ENCODE measurements around the gene HAND2.
A peak's percentile ranks its signal among the peaks of the same experiment; 100 is the strongest.

HAND2 gene

DNA sequence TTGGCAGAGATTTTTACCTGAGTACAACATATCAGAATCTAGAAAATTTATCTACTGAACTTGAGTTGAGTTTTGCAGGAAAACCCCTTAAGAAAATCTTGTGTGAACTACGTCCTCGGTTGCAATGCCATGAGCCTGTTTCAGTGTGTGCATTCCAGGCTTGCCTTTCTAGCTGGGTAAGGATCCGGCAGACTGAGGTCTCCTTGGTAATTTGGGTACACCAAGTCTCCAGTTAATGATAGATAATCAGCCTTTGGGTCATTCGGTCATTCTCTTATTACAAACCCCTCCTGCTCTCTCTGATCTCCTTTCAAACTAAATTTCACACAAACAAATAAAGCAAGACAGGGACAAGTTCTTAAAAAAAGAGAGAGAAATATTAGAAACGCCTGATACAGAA lies 5.9 kb upstream of the HAND2 start:
- no peak for DNase-seq

DNA sequence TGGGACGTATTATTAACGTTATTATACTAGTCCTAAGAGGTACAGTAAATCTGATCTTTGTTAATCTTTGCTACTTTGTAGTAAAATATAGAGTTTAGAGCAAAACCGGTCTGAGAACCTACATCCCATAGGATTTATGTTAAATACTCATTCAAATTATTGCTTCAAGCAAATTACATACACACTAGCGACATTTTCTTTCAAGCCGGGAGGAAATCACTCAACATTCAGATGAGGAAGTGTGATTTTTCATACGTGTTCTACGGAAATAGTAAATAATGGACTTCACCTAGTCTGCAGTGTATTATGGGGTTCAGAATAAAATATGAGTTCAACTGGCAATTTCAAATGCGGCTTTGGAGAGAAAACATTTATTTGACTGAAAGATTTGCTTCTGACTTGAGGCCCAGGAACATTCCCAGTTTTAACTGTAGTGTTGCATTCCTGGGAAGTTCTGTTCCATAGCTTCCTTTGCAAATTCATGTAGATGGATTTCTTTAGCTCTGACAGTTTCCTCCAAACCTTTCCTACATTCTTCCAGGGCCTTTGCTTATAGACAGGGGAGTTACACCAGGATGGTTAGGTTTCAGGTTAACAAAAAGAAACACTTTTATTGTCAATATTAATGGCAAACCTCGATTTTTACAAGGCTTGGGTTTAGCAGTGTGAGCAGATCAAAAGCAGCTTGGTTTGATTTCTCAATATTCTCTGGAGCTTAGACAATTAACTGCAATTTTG lies 5.3 kb upstream of the HAND2 start:
- DNase-seq: no peak

DNA sequence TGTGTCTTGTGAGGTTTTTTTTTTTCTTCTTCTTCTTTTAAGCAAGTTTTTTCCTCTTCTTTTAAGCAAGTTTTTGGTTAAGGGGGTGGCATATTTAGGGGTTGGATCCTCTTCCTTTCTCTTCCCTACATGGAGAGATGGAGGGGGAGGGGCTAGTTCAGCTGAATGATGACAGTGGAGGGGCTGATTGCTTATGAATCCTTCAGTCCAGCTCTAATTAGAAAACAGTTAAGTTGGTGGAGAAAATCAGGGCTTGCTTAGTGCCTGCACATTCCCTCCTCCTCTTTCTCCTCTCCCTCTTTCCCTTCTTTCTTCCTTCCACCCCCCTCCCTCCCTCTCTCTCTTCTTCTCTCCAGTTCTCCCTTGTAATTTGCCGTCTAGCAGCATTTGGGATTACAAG lies 4.4 kb upstream of the HAND2 start:
- DNase-seq: no peak

DNA sequence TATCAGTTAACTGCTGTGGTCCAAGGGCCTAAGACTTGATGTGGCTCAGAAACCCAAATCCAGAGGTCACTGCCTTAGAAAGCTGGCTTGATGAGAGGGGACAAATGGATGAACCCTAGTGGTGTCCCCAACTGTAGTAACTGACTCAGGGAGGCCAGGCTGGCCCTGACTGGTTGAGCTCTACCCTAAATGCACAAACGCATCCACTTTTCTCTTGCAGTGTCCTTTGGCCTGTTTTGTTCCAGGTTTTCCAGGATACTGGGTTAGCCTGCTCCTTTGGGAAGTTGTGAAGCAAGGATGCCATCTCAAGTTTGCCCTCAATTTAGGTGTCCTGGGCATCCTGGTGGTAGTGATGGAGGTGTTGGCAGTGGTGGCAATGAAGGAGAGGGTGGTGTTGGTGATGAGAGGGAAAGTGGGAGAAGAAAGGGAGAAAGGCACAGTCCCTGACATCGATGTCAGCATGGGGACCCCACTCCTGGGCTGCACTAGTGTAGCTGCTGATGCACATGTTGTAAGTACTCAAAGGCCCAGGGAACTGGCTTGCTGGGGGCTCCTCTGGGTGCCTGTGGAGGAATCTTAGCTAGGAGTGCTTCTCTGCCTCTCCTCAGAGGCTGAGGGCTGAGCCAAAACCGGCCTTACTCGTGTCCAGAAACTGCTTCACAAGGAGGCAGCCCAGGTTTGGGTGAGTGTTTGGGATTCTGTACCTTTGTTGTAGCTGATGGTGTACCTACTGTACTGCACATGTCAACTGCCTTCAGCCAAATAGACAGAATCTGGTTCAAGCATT lies 2.9 kb upstream of the HAND2 start:
- no peak for DNase-seq

DNA sequence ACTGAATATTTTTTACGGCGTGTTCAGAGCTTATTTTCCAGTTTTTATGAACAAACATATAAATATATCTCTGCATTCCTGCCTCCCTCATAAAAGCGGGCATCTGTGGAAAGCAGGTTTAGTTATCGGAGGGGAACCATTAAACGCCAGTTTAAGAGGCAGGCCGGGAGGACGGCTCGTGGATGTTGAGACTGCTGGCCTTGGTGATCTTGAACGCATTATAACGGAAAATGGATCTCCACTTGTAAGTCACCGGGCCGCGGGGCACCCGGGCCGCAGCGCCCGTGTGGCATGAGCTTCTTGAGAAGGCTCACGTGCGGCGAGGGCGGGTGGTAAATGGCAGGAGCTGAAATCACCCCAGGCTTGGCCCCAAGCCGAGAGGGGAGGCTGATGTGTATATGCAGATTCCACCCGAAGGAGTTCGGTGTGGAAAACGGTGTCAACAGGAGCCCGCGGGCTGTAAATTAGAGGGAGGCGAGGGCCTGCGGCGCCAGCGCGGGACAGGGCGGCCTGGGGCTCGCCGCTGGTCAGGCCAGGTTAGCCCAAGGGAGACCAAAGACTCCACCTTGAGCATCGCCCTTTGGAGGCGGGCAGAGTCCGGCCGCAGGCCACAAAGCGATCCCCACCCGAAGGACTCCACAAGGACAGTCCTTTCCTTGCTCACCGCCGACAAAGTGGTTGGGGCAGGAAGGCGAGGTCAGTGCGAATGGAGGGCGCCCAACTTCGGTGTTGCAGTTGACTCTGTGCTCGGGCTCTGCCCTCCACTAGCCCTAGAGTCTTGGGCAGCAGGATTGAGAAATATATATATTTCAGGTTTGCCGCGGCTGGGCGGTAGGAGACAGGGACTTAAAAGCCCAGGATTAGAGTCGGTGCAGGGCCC lies 1.3 kb upstream of the HAND2 start:
- DNase-seq: peak; percentile 60

DNA sequence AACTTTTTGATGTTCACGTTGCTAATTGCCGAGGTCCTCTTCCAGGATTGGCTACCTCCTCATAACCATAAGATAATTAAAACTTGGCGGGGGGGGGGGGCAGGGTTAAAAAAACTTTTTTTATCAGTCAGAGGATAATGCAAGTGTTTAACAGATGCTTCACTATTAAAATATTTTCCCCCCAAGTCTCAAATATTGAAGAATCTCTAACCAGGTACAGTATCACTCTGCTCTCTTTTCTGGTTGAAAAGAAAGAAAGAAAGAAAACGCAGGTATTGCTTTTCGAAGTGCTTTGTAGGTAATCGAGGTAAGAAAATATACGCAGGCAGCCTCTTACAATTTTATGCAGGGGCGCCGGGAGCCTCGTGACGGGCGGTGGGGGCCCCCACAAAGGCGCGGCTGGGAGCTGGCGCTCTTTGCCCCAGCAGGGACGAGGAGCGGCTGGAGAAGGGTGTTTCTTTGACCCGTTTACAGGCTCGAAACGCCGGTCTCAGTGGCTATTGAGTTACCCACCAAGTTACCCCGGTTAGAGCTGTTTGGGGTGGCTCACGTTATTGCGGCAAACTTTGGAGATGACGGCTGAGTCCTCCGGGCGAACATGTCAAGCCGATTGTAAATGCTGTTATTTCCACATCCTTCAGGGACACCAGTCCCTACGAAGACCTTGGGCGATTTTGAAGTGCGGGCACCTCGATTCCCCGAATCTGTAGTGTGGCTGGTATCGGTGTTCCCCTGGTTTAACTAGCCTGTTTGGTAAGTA lies 477 bp upstream of the HAND2 start:
- peak; percentile 54 for DNase-seq

DNA sequence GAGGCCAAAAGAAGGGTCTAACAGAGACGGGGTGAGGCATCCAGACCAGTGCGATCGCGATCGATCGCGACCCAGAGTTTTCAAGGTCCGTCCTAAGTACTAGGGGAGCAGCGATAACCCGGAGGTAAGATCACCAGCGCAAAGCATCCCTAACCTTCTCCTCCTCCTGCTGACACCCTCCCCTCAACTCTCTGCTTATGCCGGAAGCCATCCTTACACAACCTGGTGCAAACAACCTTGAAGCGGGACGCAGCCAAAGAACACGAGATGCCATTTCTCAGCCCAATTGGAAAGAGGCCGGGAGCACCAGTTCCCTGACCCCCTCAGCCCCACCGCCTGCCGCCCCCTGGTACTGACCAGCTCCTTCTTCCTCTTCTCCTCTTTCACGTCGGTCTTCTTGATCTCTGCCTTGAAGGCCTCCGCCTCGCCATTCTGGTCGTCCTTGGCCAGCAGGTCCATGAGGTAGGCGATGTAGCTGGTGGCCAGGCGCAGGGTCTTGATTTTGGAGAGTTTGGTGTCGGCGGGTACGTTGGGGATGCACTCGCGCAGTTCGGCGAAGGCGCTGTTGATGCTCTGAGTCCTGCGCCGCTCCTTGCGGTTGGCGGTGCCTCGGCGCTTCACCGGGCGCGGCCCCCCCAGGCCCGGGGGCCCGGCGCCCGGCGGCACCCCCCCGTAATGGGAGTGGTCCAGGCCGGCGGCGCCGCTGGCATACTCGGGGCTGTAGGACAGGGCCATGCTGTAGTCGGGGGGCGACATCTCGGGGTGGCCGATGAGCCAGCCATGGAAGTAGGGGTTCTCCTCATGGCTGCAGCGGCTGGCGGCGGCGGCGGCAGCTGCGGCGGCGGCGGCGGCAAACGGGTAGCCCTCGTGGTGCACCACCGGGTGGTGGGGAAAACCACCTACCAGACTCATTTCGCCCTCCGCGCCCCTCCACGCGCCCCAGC lies 1.4 kb downstream of the HAND2 start:
- DNase-seq: peak; percentile 66

DNA sequence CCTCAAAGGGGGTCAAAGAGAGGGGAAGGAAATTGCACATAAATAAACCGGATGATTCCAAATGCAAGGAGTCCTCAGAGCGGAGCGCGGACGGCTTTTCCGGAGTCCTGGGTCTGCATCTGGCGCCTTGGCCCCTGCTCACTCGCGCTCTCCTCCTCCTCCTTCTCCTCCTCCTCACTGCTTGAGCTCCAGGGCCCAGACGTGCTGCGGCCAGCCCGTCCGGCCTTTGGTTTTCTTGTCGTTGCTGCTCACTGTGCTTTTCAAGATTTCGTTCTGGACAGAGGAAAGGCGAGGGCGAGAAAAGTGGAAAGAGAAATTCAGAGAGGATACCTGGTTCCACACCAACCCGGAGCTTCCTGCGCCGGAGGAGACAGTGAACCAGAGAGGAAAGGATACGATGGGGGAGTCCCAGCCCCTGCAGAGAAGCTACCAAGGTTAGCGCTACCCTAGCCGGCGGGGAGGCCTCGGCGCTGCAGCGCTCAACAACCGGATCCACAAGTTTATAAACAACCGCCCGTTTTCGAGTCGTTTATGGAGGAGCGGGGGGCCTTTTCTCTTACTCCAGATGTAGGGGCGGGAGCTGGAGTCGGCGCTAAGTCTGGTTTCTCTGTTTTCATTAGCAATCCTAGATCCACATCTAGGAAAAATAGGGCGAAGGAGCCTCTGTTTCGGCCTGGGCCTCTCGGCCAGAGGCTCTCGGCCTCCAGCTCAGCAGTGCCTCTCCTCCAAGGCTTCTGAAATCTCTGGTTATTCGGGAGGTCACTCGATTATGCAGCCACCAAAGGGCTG lies 2.7 kb downstream of the HAND2 start:
- peak; percentile 82 for DNase-seq

DNA sequence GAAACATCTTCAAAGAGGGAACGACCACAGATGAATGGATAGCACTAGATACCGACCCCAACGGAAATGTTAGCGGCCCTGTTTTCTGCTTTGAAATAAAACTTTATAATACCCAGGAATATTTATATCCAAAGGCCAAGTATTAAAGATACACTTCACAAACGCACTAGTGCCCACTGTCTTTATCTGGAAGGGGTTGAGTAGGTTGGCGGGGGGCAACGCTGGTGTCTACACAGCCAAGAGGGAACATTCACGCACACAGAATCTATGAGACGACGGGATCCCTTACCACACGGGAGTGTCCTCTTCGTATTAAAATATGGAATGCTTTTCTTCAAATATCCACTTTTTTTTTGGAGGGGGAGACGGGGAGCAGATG lies 3.3 kb downstream of the HAND2 start:
- no peak for DNase-seq

DNA sequence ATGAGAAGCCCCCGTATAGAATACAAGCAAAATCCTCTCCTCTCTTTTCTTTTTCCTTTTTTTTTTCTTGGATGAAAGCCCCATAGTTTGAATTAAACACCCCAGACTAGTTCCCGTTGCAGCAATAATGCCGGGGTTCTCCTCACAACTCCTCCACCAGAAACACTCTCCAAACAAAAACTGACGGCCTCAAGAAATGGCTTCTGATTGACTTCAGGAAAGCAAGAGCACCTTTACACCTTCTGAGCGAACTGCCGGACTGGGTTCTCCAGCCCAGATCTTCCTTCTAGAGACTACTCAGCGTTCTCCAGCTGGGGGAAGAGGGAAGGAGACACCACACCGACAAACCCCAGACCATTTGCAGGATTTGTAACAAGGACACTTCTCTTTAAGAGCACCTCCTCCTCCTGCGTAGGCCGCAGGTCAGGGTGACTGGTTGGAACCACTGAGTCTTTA lies 4.0 kb downstream of the HAND2 start:
- DNase-seq: peak; percentile 63

DNA sequence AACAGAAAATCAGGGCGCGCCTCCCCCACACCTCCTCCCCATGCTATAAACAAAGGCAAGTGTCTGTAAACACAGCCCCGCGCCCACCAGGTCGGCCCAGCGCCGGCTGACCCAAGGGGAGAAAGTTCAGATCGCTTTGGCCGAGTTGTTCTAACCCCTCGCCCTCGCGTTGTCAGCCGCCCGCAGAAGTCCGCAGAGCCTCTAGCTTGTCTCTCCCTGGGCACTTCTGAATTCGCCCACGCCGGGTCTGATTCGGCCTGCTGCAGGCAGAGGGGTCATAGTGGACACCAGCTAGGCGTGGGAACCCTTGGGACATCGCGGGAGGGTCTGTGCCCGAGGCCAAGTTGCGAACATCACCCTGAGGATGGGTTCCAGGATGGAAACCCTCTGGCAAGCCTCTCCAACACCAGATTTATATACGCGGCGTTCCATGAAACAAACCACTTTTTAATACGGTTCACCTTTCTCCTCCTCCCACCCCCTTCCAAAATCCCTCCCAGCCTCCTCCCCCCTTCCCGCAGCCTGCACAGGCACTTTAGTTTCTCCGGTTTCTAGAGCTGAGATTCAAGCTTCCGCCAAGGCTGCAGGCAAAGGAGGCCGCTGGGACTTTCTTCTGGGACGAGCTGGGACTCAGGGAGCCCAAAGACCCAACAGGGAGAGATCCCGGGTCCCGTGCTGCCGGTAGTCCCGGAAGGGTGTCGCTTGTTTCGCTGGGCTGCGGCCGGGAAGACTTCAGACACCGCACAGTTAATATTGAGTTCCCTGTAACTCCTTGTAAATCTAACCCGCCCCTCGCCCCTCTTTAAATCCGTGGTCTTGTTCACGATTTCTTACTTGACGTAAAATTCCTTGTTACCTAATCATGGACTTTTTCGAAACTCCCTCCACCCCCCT lies 4.7 kb downstream of the HAND2 start:
- peak; percentile 75 for DNase-seq

DNA sequence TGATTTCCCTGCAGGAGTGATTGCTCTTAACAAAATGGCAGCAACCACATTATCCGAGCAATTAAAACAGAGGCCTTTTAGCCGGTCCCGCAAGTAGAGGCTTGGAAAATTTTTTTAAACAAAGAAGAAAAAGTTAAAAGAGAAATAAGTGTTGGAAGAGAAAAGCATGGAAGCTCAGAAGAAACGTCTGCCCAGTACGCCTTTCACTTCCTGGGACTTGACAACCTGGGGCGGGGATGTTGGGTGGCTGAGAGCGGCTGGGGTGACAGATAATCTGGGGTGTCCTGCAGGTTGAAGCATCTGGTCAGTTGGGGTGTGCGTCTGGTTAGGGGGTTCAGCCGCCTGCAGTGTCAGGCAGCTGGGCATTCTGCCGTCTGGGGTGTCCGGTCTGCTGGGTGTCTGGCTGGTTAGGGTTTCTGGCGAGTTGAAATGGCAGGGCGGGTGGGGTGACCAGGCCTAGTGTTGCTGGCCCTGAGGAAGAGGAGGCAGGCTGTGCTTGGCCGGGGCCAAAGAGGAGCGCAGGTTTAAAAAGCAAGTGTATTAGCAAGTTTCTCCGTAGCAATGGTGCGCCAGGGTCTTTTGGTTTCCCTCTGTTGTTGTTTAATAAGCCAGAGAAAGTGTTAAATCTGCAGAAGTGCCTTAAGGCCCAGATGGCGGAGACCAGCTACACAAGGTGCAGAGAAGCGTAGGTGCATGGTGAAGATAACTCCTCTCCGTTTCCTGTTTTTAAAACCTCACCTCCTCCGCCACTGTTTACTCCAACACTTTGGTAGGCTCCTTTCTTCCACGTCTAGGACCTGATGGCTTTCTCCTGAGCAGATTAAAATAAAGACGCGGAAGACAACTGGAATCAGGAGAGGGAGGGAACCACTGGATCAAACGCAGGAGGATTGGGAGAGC lies 5.6 kb downstream of the HAND2 start:
- DNase-seq: peak; percentile 47

DNA sequence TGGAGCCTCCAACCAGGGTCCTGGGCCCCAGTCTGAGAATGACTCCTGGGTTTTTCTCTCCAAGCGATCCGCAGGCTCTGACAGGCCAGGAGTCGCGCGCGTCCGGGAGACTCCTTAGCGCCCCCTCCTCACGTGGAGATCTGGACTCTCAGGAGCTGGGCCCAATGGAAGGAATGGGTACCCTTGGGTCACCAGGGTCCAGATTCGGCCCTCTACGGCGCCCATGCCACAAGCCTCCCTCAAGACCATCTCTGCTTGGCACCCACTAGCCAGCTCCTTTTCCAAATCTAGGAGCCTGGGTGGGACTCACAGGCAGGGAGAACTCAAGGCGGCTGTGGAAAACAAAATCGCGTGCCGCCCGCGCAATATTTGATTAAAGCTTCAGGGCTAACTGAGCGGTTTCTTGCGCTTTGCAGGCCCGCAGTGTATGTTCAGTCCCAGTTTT lies 7.1 kb downstream of the HAND2 start:
- DNase-seq: peak; percentile 50

DNA sequence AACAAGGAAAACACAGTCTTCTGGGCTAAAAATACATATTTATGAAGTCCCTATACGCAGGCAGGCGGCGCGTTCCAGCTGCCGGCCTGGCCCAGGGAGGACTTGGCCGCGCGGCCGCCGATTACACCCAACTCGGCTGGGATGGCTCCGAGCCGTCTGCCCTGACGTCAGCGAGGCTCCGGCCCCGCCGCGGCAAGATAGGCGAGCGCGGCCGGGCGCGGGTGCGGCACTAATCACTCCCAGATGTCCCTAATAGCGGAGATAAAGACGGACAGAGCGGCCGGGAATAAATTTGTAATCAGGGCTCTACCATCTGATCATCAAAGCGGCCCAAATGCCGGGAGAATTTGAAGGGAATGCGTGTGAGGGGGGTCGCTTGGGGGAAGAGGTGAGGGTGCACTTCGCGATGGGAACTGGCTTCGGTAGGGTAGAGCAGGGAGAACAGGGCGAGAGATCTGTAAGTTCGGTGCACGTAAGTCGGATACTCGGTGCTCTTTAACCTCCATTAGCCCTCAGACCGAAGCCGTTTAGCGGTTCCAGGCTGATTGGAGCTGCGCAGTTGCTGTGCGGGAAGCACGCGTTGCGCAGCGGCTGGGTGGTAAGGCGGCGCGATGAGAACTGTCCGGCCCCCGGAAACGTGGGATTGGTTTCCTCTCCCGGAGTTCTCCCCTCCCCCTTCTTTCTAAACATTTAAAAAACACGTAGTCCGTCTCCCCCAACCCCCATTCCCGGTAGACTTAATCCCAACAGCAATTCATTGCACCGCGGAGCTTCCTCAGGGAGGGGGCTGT lies 7.7 kb downstream of the HAND2 start:
- peak; percentile 86 for DNase-seq

DNA sequence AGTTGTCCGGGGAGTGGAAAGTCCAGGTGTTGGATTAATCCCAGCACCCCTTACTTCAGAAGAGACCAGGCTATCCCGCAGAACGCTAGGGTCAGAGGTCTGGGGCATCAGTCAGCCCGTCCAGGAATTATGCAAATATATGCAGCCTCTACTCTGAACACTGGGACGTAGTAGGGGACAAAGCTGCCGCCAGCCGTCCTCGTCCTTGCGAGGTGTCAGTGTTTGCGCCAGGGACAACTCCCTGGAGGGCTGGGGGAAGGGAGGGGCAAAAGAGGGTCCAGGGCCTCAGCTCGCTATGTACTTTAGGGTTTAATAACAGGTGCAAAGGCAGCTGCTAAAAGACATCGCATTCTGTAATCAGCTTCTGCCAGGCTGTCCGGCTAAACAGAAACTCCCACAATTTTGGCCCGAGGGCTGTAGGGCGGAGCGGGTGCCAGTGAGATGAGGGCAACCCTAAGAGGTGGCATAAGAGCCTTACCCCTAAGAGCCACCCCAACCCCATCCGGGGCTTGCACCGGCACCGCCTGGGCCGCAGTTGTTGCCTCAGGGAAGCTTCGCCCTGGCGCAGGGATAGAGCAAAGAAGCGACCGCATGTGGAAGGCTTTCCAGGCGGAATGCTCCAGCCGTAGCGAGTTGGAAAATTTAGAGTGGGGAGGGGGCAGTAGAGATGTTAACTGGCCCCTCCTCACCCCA lies 8.4 kb downstream of the HAND2 start:
- DNase-seq: no peak

DNA sequence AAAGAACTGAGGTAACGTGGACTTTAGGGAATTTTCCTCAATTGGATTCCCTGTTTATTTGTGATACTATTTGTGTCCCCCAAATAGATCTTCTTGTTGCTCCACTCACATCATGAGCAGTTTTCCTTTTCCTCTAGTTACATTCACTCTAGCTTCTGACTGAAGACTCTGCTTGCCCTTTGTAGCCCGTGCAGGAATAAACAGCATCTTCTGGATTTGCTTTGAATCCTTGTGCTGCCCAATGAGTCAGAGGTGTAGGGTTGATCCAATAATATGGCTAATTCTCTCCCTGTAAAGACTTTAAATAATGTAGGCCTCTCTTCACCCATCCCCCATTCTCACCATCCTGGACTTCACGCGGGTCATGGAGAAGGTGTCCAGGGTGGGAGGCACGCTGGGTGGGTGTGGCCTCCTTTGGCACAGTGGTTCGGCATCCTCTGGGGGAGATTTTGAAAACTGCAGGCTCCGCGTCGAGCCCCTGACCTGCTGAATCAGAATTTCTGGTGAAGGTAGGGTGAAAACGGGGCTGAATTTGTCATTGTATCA lies 9.0 kb downstream of the HAND2 start:
- peak; percentile 12 for DNase-seq
